OCI-LY7 (cell line): ENCODE measurements around the gene ARVCF. TPM values are rescaled to one million over a fixed set of nuclear protein-coding genes. Genes with fewer than 3 reads are reported as not detected.

ENCODE experiments used
- BruUV-seq: library from RNA; stranded (reverse); fragments of 400-500 nt; replicated peaks from 2 replicates; lab custom pipeline; 2021; lab: Mats Ljungman, UMichigan
- CTCF ChIA-PET: fragments of 300-600 bp; sonication (Branson Sonifier 250); formaldehyde crosslinking; loops from one replicate; lab custom pipeline; 2022; ENCODE audit warnings: antibody characterized with exemption; ENCODE audit not compliant: unreplicated experiment; lab: Charles Lee
- POLR2A ChIA-PET: fragments of 300-600 bp; sonication (Branson Sonifier 250); formaldehyde crosslinking; loops from one replicate; lab custom pipeline; 2022; ENCODE audit warnings: antibody characterized with exemption; lab: Charles Lee
- DNase-seq: peaks from one replicate; pipeline ENCODE4 v3.0.0-alpha.2; 2015; ENCODE audit warnings: low spot score
- H2AFZ ChIP-seq: fragments of 200-600 bp; sonication (generic), shearing (Covaris generic); 2 replicates; pipeline ENCODE4 v1.6.1; 2014; ENCODE audit warnings: mild to moderate bottlenecking, antibody characterized with exemption, low read length, moderate library complexity
- H3K27ac ChIP-seq: fragments of 200-600 bp; sonication (generic); 2 replicates; pipeline ENCODE4 v1.5.1; 2014; ENCODE audit warnings: mixed run types, low read depth, mild to moderate bottlenecking, moderate library complexity, low read length, inconsistent platforms; ENCODE audit not compliant: poor library complexity, severe bottlenecking
- H3K36me3 ChIP-seq: fragments of 200-600 bp; sonication (generic); 2 replicates; pipeline ENCODE4 v1.6.1; 2014; ENCODE audit warnings: mild to moderate bottlenecking, antibody characterized with exemption, low read length, moderate library complexity, mixed read lengths; ENCODE audit not compliant: insufficient read depth
- H3K4me1 ChIP-seq: fragments of 200-600 bp; sonication (generic); 2 replicates; pipeline ENCODE4 v1.5.1; 2014; ENCODE audit warnings: mild to moderate bottlenecking, low read length; ENCODE audit not compliant: insufficient read depth, poor library complexity, severe bottlenecking
- H3K4me2 ChIP-seq: fragments of 200-600 bp; sonication (generic); 2 replicates; pipeline ENCODE4 v1.6.1; 2014; ENCODE audit warnings: mild to moderate bottlenecking, low read length
- H3K4me3 ChIP-seq: fragments of 200-600 bp; sonication (generic); 2 replicates; pipeline ENCODE4 v1.5.1; 2014; ENCODE audit warnings: mild to moderate bottlenecking, low read depth, low read length; ENCODE audit not compliant: poor library complexity, severe bottlenecking
- H3K79me2 ChIP-seq: fragments of 200-600 bp; sonication (generic); 2 replicates; pipeline ENCODE4 v1.6.1; 2016; ENCODE audit warnings: low read depth, mild to moderate bottlenecking, low read length, moderate library complexity, mixed read lengths; ENCODE audit not compliant: insufficient read depth
- H3K9me2 ChIP-seq: fragments of 200-600 bp; sonication (generic); 2 replicates; pipeline ENCODE4 v1.6.1; 2016; ENCODE audit warnings: mild to moderate bottlenecking, low read length, mixed read lengths; ENCODE audit not compliant: insufficient read depth
- H3K9me3 ChIP-seq: fragments of 200-600 bp; sonication (generic); 2 replicates; pipeline ENCODE4 v1.6.1; 2014; ENCODE audit warnings: mild to moderate bottlenecking, mixed run types, low read length, mixed read lengths
- H4K20me1 ChIP-seq: fragments of 200-600 bp; sonication (generic); 2 replicates; pipeline ENCODE4 v1.6.1; 2014; ENCODE audit warnings: mild to moderate bottlenecking, antibody characterized with exemption, low read length, moderate library complexity, mixed read lengths; ENCODE audit not compliant: insufficient read depth
- CTCF ChIP-seq: fragments of 200-600 bp; sonication (generic); conservative IDR thresholded peaks from 2 replicates; pipeline ENCODE4 v1.5.1; 2014; ENCODE audit warnings: mild to moderate bottlenecking, antibody characterized with exemption, low read length, moderate library complexity, mixed read lengths
- EZH2phosphoT487 ChIP-seq: fragments of 200-600 bp; sonication (generic); IDR thresholded peaks from 2 replicates; pipeline ENCODE4 v1.6.1; 2018; ENCODE audit warnings: low read depth, borderline replicate concordance, mild to moderate bottlenecking, mixed run types, antibody characterized with exemption, low read length, moderate library complexity, mixed read lengths
- intact Hi-C: fragments of 100-400 bp; cut with micrococcal nuclease; formaldehyde crosslinking; loops from one replicate; pipeline ENCODE4 v1.10.0; 2022; ENCODE audit not compliant: unreplicated experiment
- total RNA-seq, 2 experiments: library from RNA; depleted of rRNA in 1 of 2; stranded (reverse); fragments of >200 nt in 1 of 2; shearing (Covaris generic) in 1 of 2; gene quantifications; 2 replicates each; pipeline ENCODE4 v1.2.3, GENCODE V29; 2014 to 2022

The ARVCF gene
- total RNA-seq, 2 experiments from 2014 or later: 2.9 to 3.8 TPM

- Histone ChIP-seq H3K4me3 (no peak overlapping the region), H3K9me2 (no peaks in the 10 kb centered on the region), H4K20me1 (no peaks in the 10 kb centered on the region), H2AFZ (no peak overlapping the region), H3K9me3 (peaks cover 26% of the 10 kb centered on the region; the same call in 1 of the 2 replicates), H3K79me2 (no peaks in the 10 kb centered on the region), H3K36me3 (no peaks in the 10 kb centered on the region; the same call in 1 of the 2 replicates), H3K4me1 (no peaks in the 10 kb centered on the region), H3K27ac (no peak overlapping the region), H3K4me2 (no peak overlapping the region)
- intact Hi-C loops: no loop called here
- ChIA-PET POLR2A (no interaction called here), CTCF (no interaction called here)
- TF ChIP-seq CTCF: no peak
- no peak for TF ChIP-seq EZH2phosphoT487
- no peak for DNase-seq
- no TSS peak for BruUV-seq
Observed at GRCh38 chr22:20000246-20001081, 16.2 kb downstream of the ARVCF start.

- Histone ChIP-seq H2AFZ (no peak overlapping the region), H3K4me2 (no peak overlapping the region), H3K9me2 (no peaks in the 10 kb centered on the region), H3K36me3 (no peaks in the 10 kb centered on the region), H3K4me1 (no peaks in the 10 kb centered on the region), H3K9me3 (peaks cover 16% of the 10 kb centered on the region; the same call in 1 of the 2 replicates), H3K27ac (no peak overlapping the region), H3K79me2 (no peaks in the 10 kb centered on the region), H3K4me3 (no peak overlapping the region), H4K20me1 (no peaks in the 10 kb centered on the region)
- ChIA-PET CTCF (interaction anchor here (0.7 kb wide), 1 partner anchor 21 kb away, joined by 7 read pairs; no protein-coding TSS in a partner anchor), POLR2A (no interaction called here)
- DNase-seq: no peak
- intact Hi-C loops: no loop called here
- TF ChIP-seq CTCF: no peak
- TF ChIP-seq EZH2phosphoT487: no peak
- no TSS peak for BruUV-seq
Observed at GRCh38 chr22:19998991-19999820, 17.4 kb downstream of the ARVCF start.
